HL-60 (cell line): ENCODE results near the gene PTCRA.

Experiments used
- DNase-seq, 2 experiments: peaks; one replicate each; pipeline ENCODE4 v3.0.0-alpha.2; 2010 to 2020; ENCODE audit warnings: low read depth in 1 of 2, low spot score in 1 of 2
- H3K27ac ChIP-seq: fragments of 250-450 bp; sonication (Bioruptor Pico); replicated peaks from 2 replicates; pipeline ENCODE4 v1.5.1; 2020; ENCODE audit warnings: mild to moderate bottlenecking, moderate library complexity
- H3K27me3 ChIP-seq: fragments of 250-450 bp; sonication (Bioruptor Pico); 2 replicates; pipeline ENCODE4 v1.5.1; 2021; ENCODE audit warnings: mild to moderate bottlenecking, moderate library complexity; ENCODE audit not compliant: insufficient read depth, poor library complexity, severe bottlenecking
- H3K4me3 ChIP-seq: replicated peaks from 2 replicates; pipeline ENCODE4 v1.5.1; 2011; ENCODE audit warnings: mild to moderate bottlenecking, control low read depth, low read length; ENCODE audit not compliant: insufficient read depth
- GABPA ChIP-seq: IDR thresholded peaks from 2 replicates; pipeline ENCODE4 v1.6.1; 2012; ENCODE audit warnings: low read depth
- POLR2AphosphoS5 ChIP-seq: IDR thresholded peaks from 2 replicates; pipeline ENCODE4 v1.6.1; 2012; ENCODE audit warnings: low read depth
- SPI1 ChIP-seq: IDR thresholded peaks from 2 replicates; pipeline ENCODE4 v1.6.1; 2012; ENCODE audit warnings: low read depth, mild to moderate bottlenecking, borderline replicate concordance
- TF ChIP-seq, protein P1 (sequence below): IDR thresholded peaks from one replicate; pipeline ENCODE4 v1.5.1; 2011; ENCODE audit warnings: low read length, control low read depth, inconsistent platforms; ENCODE audit not compliant: insufficient read depth
- TF ChIP-seq, protein P2 (sequence below): IDR thresholded peaks from 2 replicates; pipeline ENCODE4 v1.6.1; 2012; ENCODE audit warnings: low read depth; ENCODE audit not compliant: insufficient replicate concordance

Gene PTCRA

DNA sequence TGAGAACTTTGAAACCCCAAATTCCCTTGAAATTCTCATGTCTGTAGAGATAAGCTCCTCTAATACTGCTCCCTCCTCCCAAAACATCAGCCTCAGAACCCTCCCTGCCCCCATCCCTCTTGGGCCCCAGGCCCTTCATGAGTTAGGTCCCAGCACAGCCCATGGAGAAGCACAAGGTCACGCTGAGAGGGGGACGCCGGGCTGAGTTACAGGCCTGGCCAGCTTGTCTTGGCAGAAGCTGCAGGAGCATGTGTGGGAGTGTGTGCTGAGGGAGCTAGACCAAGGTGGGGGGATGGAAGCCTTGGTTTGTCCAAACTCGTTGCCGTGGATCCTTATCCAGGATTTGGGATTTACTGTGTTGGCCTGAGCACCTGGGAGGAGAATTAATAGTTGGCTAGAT is 8.5 kb upstream of the PTCRA start:
- H3K27me3 ChIP-seq = no peaks in the 10 kb centered on the region
- no peak overlapping the region for H3K27ac ChIP-seq
- no peak overlapping the region for H3K4me3 ChIP-seq
- no peak for DNase-seq
- TF ChIP-seq, protein P1, sequence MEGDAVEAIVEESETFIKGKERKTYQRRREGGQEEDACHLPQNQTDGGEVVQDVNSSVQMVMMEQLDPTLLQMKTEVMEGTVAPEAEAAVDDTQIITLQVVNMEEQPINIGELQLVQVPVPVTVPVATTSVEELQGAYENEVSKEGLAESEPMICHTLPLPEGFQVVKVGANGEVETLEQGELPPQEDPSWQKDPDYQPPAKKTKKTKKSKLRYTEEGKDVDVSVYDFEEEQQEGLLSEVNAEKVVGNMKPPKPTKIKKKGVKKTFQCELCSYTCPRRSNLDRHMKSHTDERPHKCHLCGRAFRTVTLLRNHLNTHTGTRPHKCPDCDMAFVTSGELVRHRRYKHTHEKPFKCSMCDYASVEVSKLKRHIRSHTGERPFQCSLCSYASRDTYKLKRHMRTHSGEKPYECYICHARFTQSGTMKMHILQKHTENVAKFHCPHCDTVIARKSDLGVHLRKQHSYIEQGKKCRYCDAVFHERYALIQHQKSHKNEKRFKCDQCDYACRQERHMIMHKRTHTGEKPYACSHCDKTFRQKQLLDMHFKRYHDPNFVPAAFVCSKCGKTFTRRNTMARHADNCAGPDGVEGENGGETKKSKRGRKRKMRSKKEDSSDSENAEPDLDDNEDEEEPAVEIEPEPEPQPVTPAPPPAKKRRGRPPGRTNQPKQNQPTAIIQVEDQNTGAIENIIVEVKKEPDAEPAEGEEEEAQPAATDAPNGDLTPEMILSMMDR = no peak
- TF ChIP-seq POLR2AphosphoS5 (no peak), SPI1 (no peak), GABPA (no peak)
- TF ChIP-seq, protein P2, sequence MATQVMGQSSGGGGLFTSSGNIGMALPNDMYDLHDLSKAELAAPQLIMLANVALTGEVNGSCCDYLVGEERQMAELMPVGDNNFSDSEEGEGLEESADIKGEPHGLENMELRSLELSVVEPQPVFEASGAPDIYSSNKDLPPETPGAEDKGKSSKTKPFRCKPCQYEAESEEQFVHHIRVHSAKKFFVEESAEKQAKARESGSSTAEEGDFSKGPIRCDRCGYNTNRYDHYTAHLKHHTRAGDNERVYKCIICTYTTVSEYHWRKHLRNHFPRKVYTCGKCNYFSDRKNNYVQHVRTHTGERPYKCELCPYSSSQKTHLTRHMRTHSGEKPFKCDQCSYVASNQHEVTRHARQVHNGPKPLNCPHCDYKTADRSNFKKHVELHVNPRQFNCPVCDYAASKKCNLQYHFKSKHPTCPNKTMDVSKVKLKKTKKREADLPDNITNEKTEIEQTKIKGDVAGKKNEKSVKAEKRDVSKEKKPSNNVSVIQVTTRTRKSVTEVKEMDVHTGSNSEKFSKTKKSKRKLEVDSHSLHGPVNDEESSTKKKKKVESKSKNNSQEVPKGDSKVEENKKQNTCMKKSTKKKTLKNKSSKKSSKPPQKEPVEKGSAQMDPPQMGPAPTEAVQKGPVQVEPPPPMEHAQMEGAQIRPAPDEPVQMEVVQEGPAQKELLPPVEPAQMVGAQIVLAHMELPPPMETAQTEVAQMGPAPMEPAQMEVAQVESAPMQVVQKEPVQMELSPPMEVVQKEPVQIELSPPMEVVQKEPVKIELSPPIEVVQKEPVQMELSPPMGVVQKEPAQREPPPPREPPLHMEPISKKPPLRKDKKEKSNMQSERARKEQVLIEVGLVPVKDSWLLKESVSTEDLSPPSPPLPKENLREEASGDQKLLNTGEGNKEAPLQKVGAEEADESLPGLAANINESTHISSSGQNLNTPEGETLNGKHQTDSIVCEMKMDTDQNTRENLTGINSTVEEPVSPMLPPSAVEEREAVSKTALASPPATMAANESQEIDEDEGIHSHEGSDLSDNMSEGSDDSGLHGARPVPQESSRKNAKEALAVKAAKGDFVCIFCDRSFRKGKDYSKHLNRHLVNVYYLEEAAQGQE = no peak

DNA sequence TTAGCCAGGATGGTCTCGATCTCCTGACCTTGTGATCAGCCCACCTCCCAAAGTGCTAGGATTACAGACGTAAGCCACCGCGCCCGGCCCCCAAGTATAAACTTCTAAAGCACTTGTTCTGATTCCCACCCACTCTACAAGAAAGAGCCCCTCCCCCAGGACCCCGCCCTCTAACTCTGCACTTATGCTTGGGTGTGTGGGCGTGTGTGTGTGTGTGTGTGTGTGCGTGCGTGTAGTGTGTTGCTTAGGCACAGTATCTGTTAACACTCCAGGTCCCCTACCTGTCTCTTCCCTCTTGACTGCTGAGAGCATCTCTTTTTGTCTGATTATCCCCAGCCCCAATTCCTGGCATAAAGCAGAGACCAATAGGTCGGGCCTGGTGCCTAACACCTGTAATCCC is 6.0 kb upstream of the PTCRA start:
- TF ChIP-seq, protein P2 = no peak
- TF ChIP-seq POLR2AphosphoS5 = no peak
- TF ChIP-seq GABPA = no peak
- TF ChIP-seq, protein P1 = no peak
- no peak for TF ChIP-seq SPI1
- no peaks in the 10 kb centered on the region for H3K27me3 ChIP-seq
- DNase-seq = no peak
- no peak overlapping the region for H3K27ac ChIP-seq
- H3K4me3 ChIP-seq = no peak overlapping the region

DNA sequence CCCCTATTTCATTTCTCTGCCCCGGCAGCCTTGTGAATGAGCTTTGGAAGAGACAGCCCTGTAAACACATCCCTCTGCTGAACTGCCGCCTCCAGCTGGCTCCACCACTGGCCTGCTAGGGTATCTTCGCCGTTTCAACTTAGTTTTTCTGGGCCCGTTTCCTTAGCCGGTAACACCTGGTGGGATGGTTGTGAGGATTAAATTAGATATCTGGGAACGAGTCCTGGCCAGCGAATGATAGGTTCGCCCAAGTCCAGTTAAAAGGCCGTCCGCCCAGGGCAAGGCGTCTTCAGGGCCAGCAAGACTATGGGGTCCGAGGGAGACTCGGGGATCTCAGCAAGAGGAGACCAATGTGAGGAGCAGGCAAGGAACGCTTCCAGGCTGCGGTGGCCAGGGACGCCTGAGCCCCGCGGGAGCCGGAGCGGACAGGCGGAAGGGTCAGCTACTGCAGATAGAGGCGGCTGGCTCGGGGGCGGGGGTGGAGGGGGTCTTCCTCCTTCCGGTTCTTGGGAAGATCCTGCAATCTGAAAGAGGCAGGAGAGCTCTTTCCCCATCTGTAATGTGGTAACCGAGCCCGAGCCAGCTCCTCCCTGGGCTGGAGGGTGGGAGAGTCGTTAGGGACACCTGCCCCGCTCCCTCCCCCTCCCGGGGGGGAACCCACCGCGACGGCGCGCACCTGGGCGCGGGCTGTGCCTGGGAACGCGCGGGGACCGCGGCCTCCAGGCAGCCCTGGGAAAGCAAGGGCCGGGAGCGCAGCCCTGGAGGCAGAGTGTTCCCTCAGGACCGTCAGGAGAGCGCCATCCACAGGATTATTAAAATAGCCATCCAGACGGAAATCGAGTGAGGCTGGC is 4.5 kb upstream of the PTCRA start:
- Histone ChIP-seq H3K27me3 (no peaks in the 10 kb centered on the region), H3K4me3 (no peak overlapping the region), H3K27ac (no peak overlapping the region)
- DNase-seq = no peak
- TF ChIP-seq, protein P1 = no peak
- no peak for TF ChIP-seq GABPA
- TF ChIP-seq, protein P2 = no peak
- no peak for TF ChIP-seq POLR2AphosphoS5
- no peak for TF ChIP-seq SPI1
